MM.1S (cell line): ENCODE data around the gene CDC42EP5.

Experiments
- DNase-seq: peaks from one replicate; pipeline ENCODE4 v3.0.0-alpha.2; 2015
- H2AFZ ChIP-seq: fragments of 300-600 bp; sonication (generic); 2 replicates; pipeline ENCODE4 v1.6.0; 2016; ENCODE audit warnings: antibody characterized with exemption, low read length
- H3F3A ChIP-seq: fragments of 300-600 bp; sonication (generic); 2 replicates; pipeline ENCODE4 v1.6.1; 2016; ENCODE audit warnings: mild to moderate bottlenecking, antibody characterized with exemption, low read length, moderate library complexity, mixed read lengths; ENCODE audit not compliant: insufficient read depth
- H3K27ac ChIP-seq: fragments of 300-600 bp; sonication (generic); 2 replicates; pipeline ENCODE4 v1.5.1; 2016; ENCODE audit warnings: mild to moderate bottlenecking, low read length
- H3K27me3 ChIP-seq: fragments of 300-600 bp; sonication (generic); replicated peaks from 2 replicates; pipeline ENCODE4 v1.6.0; 2016; ENCODE audit warnings: low read length; ENCODE audit not compliant: insufficient read depth
- H3K36me3 ChIP-seq: fragments of 300-600 bp; sonication (generic); replicated peaks from 2 replicates; pipeline ENCODE4 v1.6.1; 2016; ENCODE audit warnings: mild to moderate bottlenecking, low read length, mixed read lengths; ENCODE audit not compliant: insufficient read depth
- H3K4me1 ChIP-seq: fragments of 300-600 bp; sonication (generic); 2 replicates; pipeline ENCODE4 v1.6.1; 2016; ENCODE audit warnings: low read length, mixed read lengths
- H3K4me2 ChIP-seq: fragments of 300-600 bp; sonication (generic); 2 replicates; pipeline ENCODE4 v1.6.0; 2016; ENCODE audit warnings: low read depth, low read length
- H3K4me3 ChIP-seq: fragments of 300-600 bp; sonication (generic); 2 replicates; pipeline ENCODE4 v1.5.1; 2016; ENCODE audit warnings: low read length, mixed read lengths
- H3K79me2 ChIP-seq: fragments of 300-600 bp; sonication (generic); 2 replicates; pipeline ENCODE4 v1.6.1; 2016; ENCODE audit warnings: mixed run types, low read length, mixed read lengths
- H3K9ac ChIP-seq: fragments of 300-600 bp; sonication (generic); 2 replicates; pipeline ENCODE4 v1.6.1; 2016; ENCODE audit warnings: low read length, mixed read lengths
- H3K9me2 ChIP-seq: fragments of 300-600 bp; sonication (generic); replicated peaks from 2 replicates; pipeline ENCODE4 v1.6.1; 2016; ENCODE audit warnings: mild to moderate bottlenecking, low read length, mixed read lengths; ENCODE audit not compliant: insufficient read depth
- H3K9me3 ChIP-seq: fragments of 300-600 bp; sonication (generic); replicated peaks from 2 replicates; pipeline ENCODE4 v1.6.1; 2016; ENCODE audit warnings: mild to moderate bottlenecking, low read length, mixed read lengths; ENCODE audit not compliant: insufficient read depth
- H4K20me1 ChIP-seq: fragments of 300-600 bp; sonication (generic); 2 replicates; pipeline ENCODE4 v1.6.1; 2016; ENCODE audit warnings: mild to moderate bottlenecking, low read length, moderate library complexity, mixed read lengths; ENCODE audit not compliant: insufficient read depth
- EZH2 ChIP-seq: fragments of 300-600 bp; sonication (generic); optimal IDR thresholded peaks from 2 replicates; pipeline ENCODE3; 2017; ENCODE audit warnings: low read depth, mild to moderate bottlenecking, antibody characterized with exemption, low read length, mixed read lengths
- EZH2phosphoT487 ChIP-seq: fragments of 300-600 bp; sonication (generic); IDR thresholded peaks from 2 replicates; pipeline ENCODE4 v1.6.1; 2018; ENCODE audit warnings: antibody characterized with exemption, low read length
- TF ChIP-seq, protein P1 (sequence below): fragments of 300-600 bp; sonication (generic); IDR thresholded peaks from 2 replicates; pipeline ENCODE4 v1.5.1; 2016; ENCODE audit warnings: antibody characterized with exemption, low read length, mixed read lengths

CDC42EP5 gene

DNA sequence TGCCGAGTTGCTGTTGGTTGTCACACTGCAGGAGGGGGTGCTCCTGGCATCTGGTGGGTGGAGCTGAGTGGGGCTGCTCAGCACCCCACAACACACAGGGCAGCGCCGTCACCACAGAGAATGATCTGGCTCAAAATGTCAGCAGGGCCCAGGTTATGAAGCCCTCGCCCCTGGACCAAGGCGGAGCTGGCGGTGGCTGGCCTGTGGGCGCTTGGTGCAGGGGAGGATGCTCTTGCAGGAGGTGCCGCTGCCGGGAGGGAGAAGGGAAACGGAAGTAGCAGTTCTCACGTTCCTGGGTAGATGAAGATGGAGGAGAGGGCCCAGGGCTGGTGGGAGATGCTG is 38.3 kb downstream of the CDC42EP5 start:
- H3K4me3 ChIP-seq: no peak overlapping the region
- H3K27me3 ChIP-seq: peaks cover 10% of the 10 kb centered on the region; the same call in 1 of the 2 replicates
- no peaks in the 10 kb centered on the region for H3K4me1 ChIP-seq
- no peaks in the 10 kb centered on the region for H3K79me2 ChIP-seq
- H3K27ac ChIP-seq: no peak overlapping the region
- no peaks in the 10 kb centered on the region for H4K20me1 ChIP-seq
- H3F3A ChIP-seq: no peaks in the 10 kb centered on the region
- no peak overlapping the region for H3K9ac ChIP-seq
- no peaks in the 10 kb centered on the region for H3K9me3 ChIP-seq
- H3K9me2 ChIP-seq: no peaks in the 10 kb centered on the region
- no peaks in the 10 kb centered on the region for H3K36me3 ChIP-seq
- no peak overlapping the region for H3K4me2 ChIP-seq
- TF ChIP-seq, protein P1, sequence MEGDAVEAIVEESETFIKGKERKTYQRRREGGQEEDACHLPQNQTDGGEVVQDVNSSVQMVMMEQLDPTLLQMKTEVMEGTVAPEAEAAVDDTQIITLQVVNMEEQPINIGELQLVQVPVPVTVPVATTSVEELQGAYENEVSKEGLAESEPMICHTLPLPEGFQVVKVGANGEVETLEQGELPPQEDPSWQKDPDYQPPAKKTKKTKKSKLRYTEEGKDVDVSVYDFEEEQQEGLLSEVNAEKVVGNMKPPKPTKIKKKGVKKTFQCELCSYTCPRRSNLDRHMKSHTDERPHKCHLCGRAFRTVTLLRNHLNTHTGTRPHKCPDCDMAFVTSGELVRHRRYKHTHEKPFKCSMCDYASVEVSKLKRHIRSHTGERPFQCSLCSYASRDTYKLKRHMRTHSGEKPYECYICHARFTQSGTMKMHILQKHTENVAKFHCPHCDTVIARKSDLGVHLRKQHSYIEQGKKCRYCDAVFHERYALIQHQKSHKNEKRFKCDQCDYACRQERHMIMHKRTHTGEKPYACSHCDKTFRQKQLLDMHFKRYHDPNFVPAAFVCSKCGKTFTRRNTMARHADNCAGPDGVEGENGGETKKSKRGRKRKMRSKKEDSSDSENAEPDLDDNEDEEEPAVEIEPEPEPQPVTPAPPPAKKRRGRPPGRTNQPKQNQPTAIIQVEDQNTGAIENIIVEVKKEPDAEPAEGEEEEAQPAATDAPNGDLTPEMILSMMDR: no peak
- TF ChIP-seq EZH2phosphoT487 (no peak), EZH2 (no peak)
- H2AFZ ChIP-seq: no peak overlapping the region
- no peak for DNase-seq

DNA sequence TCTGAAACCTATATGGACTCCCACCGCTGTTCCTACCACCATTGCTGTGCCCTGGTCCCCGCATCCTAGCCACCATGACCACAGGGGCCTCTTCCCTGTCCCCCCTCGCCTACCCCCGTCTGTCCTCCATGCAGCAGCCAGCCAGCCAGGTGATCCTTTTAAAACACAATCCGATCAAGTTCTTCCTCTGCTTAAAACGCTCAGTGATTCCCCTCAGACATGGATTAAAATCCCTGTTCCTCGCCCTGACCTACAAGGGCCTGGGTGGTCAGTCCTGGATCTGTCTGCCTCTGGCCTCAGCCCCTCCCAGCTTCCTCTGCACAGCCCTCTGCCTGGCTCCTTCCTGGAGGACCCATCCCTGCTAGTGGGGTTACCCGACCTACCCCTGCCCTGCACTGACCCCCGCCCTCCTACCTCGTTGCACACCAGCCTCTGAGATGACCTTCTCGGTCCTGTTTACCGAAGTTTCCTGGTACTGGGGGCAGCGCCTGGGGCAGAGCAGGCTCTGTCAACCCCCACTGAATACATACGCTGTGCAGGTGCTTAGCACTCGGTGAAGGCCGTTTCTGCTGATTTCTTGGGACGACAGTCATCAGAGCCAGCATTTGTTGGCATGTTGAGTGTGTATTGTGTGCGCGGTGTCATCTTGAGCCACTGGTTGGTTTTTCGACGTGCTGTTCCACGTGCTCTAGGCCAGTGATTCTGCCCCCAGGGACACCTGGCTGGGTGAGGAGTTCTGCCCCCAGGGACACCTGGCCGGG is 38.8 kb downstream of the CDC42EP5 start:
- Histone ChIP-seq H3K79me2 (no peaks in the 10 kb centered on the region), H3K9me3 (no peaks in the 10 kb centered on the region), H3K36me3 (no peaks in the 10 kb centered on the region), H3K4me3 (no peak overlapping the region), H3K4me2 (no peak overlapping the region), H3K9me2 (no peaks in the 10 kb centered on the region), H3K4me1 (no peaks in the 10 kb centered on the region), H4K20me1 (no peaks in the 10 kb centered on the region), H3F3A (no peaks in the 10 kb centered on the region), H3K27ac (no peak overlapping the region), H2AFZ (no peak overlapping the region), H3K27me3 (peaks cover 15% of the 10 kb centered on the region), H3K9ac (no peak overlapping the region)
- TF ChIP-seq, protein P1: no peak
- TF ChIP-seq EZH2phosphoT487 (no peak), EZH2 (no peak)
- no peak for DNase-seq

DNA sequence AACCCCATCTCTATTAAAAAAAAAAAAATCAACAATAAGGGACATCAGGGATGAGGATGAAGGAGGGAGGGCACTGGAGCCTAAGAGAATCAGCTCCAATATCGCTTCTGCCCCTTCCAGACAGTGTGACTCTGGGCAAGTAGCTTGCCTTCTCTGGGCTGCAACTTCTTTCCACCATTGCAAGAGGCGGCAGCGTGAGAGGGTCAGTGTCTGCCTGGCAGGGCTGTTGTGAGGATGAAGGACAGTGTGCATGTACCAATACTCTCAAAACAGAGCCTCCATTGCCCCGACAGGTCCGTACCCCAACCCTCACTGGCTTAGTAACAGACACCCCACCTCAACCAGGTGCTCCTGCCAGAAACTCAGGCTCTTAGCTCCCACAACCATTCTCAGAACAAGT is 39.4 kb downstream of the CDC42EP5 start:
- H3K9me2 ChIP-seq: no peaks in the 10 kb centered on the region
- no peak overlapping the region for H3K4me2 ChIP-seq
- peaks cover 21% of the 10 kb centered on the region for H3K27me3 ChIP-seq
- no peaks in the 10 kb centered on the region for H4K20me1 ChIP-seq
- H3K9ac ChIP-seq: no peak overlapping the region
- no peak overlapping the region for H3K4me3 ChIP-seq
- no peaks in the 10 kb centered on the region for H3K4me1 ChIP-seq
- H2AFZ ChIP-seq: no peak overlapping the region
- H3K9me3 ChIP-seq: no peaks in the 10 kb centered on the region
- TF ChIP-seq EZH2phosphoT487: no peak
- DNase-seq: no peak
- no peaks in the 10 kb centered on the region for H3K79me2 ChIP-seq
- no peaks in the 10 kb centered on the region for H3K36me3 ChIP-seq
- H3F3A ChIP-seq: no peaks in the 10 kb centered on the region
- no peak overlapping the region for H3K27ac ChIP-seq

DNA sequence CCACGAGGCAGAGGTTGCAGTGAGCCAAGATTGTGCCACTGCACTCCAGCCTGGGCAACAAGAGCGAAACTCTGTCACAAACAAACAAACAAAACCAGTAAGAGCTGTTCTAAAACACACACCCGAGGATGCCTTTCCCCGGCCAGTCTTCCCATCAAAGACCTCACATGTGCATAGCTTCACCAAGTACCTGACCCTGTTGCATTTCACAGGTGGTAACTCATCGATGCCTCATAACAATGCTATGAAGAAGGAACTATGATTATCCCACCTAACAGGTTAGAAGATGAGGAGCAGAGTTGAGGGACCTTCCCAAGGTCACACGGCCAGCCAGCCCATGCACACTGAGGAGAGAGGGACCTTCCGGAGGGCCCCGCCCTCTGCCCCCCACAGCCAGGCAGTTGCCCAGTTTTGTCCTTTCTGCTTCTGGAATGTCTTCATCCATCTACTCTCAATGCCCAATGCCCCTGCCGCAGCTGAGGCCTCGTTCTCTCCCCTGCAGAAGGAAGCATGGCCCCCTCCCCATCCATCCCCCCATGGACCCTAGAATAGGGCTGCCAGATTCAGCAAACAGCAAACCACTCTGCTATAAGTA is 40.9 kb downstream of the CDC42EP5 start:
- Histone ChIP-seq H3F3A (no peaks in the 10 kb centered on the region), H3K4me2 (no peak overlapping the region), H3K4me3 (no peak overlapping the region), H4K20me1 (no peaks in the 10 kb centered on the region), H3K4me1 (no peaks in the 10 kb centered on the region), H3K36me3 (no peaks in the 10 kb centered on the region), H3K9me2 (no peaks in the 10 kb centered on the region), H3K79me2 (no peaks in the 10 kb centered on the region), H3K9ac (no peak overlapping the region), H2AFZ (no peak overlapping the region), H3K27me3 (peaks cover 32% of the 10 kb centered on the region), H3K9me3 (no peaks in the 10 kb centered on the region), H3K27ac (no peak overlapping the region)
- no peak for DNase-seq
- TF ChIP-seq, protein P1: no peak
- no peak for TF ChIP-seq EZH2phosphoT487
- no peak for TF ChIP-seq EZH2
